Bronchial epithelial cell (primary cell): Measurements from ENCODE around the gene CLTC. TPM values are rescaled to one million over a fixed set of nuclear protein-coding genes. Genes with fewer than 3 reads are reported as not detected.
A peak's percentile ranks its signal among the peaks of the same experiment; 100 is the strongest.

Experiments
- DNase-seq: peaks from one replicate; pipeline ENCODE4 v3.0.0-alpha.2; 2010; ENCODE audit warnings: low read depth
- FAIRE-seq: peaks from 2 replicates; lab custom pipeline; 2011; peaks lifted over from hg19 to GRCh38; lab: Jason Lieb, UNC
- H3K27me3 ChIP-seq: 2 replicates; pipeline ENCODE4 v1.5.1; 2011; ENCODE audit warnings: low read length; ENCODE audit not compliant: control insufficient read depth, insufficient read depth
- H3K36me3 ChIP-seq: 2 replicates; pipeline ENCODE4 v1.5.1; 2011; ENCODE audit warnings: low read length; ENCODE audit not compliant: control insufficient read depth, insufficient read depth
- H3K4me3 ChIP-seq: 2 replicates; pipeline ENCODE4 v1.5.1; 2011; ENCODE audit warnings: mild to moderate bottlenecking, low read depth, low read length, control low read depth
- CTCF ChIP-seq: IDR thresholded peaks from 2 replicates; pipeline ENCODE4 v1.5.1; 2011; ENCODE audit warnings: mild to moderate bottlenecking, moderate library complexity, low read length, control low read depth, inconsistent platforms; ENCODE audit not compliant: insufficient read depth, severe bottlenecking
- total RNA-seq: library from RNA; depleted of rRNA; stranded (reverse); fragments of >200 nt; gene quantifications from 2 replicates; pipeline ENCODE4 v1.2.1, GENCODE V29; 2014

Gene CLTC
- total RNA-seq, 1 donor from 2014 or later: 251 TPM

- Histone ChIP-seq H3K4me3 (no peak overlapping the region), H3K36me3 (peaks cover 5% of the 10 kb centered on the region), H3K27me3 (no peaks in the 10 kb centered on the region)
- DNase-seq: peak; percentile 54
- no peak for TF ChIP-seq CTCF
- FAIRE-seq: no peak
Observed at GRCh38 chr17:59634632-59635541, 15.2 kb downstream of the CLTC start.

- DNase-seq (no peak), FAIRE-seq (no peak)
- no peak for TF ChIP-seq CTCF
- Histone ChIP-seq H3K27me3 (no peaks in the 10 kb centered on the region), H3K4me3 (no peak overlapping the region), H3K36me3 (no peaks in the 10 kb centered on the region)
Observed at GRCh38 chr17:59637611-59638310, 18.1 kb downstream of the CLTC start.

- Histone ChIP-seq H3K36me3 (no peaks in the 10 kb centered on the region), H3K4me3 (no peak overlapping the region), H3K27me3 (no peaks in the 10 kb centered on the region)
- DNase-seq: no peak
- TF ChIP-seq CTCF: no peak
- no peak for FAIRE-seq
Observed at GRCh38 chr17:59638553-59638952, 18.9 kb downstream of the CLTC start.

GRCh38 chr17:59641799-59642484 is 22.2 kb downstream of the CLTC start:
- peaks cover 5% of the 10 kb centered on the region for H3K36me3 ChIP-seq
- no peak for DNase-seq
- TF ChIP-seq CTCF: no peak

GRCh38 chr17:59642565-59642964 is 22.9 kb downstream of the CLTC start:
- H3K27me3 ChIP-seq: no peaks in the 10 kb centered on the region
- no peak for FAIRE-seq
- no peak overlapping the region for H3K4me3 ChIP-seq
- no peak for TF ChIP-seq CTCF
- peaks cover 8% of the 10 kb centered on the region for H3K36me3 ChIP-seq
- DNase-seq: no peak

More at GRCh38 chr17:59641799-59642484, 22.2 kb downstream of the CLTC start:
- H3K4me3 ChIP-seq: no peak overlapping the region
- no peak for FAIRE-seq
- H3K27me3 ChIP-seq: no peaks in the 10 kb centered on the region
